ENCODE results near the gene CENPW. TPM values are rescaled to one million over a fixed set of nuclear protein-coding genes. Genes with fewer than 3 reads are reported as not detected.

Gene CENPW
- total RNA-seq (2014; rRNA removed; shearing (Covaris generic)) (16.5 and 22.4 TPM in 2 replicates), polyA plus RNA-seq (2016; fragmentation: Nextera tagmentation; extraction: Ambion mirVana) (303 and 340 TPM in 2 replicates)
- long read RNA-seq, transcript CENPW-201 (3 exons, 528 nt): minor isoform, 5 of 54 reads
- long read RNA-seq, transcript CENPW-203 (3 exons, 750 nt): major isoform, 48 of 54 reads
- long read RNA-seq, partial matches to known transcripts: 0 of 54 reads
- long read RNA-seq, other reads (novel, unspliced or antisense): 1 of 54 reads

DNA sequence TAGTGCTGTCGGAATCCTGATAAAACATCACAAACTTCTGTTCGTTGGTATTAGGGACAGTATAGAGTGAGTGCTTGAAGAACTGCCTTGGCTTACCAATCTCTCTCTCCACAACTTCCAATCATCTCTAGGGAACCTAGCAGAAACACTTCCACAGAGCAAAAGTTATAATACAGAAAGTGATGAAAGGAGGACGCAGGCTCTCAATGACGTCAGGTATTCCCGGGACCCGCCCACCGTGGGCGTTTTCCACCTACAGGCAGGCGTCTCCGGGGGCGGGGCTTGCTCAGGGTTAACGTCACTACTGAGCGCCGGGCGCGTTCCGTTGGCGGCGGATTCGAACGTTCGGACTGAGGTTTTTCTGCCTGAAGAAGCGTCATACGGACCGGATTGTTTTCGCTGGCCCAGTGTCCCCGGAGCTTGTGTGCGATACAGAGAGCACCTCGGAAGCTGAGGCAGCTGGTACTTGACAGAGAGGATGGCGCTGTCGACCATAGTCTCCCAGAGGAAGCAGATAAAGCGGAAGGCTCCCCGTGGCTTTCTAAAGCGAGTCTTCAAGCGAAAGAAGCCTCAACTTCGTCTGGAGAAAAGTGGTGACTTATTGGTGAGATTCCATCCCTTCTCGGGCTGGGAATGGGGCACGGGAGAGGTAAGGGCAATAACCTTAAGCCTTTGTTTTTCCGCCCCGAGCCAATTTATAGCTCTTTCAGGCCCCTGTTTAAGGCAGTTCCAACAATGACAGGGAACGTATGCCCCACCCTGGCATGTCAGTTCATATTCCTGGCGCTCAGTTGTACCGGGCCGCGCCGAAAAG is at the start of gene CENPW:
Gene CENPW, plus strand, starts transcription at position 320 of the 814 bp plus-strand sequence. Its CDS starts 159 bp downstream, at position 479.
- H3K27me3 ChIP-seq (ENCODE audit: insufficient read depth): no peaks in the 10 kb centered on the region
- H3K4me2 ChIP-seq: peak within 1 kb of the TSS; percentile 87
- peak; percentile 93 for ATAC-seq
- peaks cover 46% of the 10 kb centered on the region for H3K79me2 ChIP-seq (replicated peaks; ENCODE audit: insufficient read depth)
- peaks cover 32% of the 10 kb centered on the region for H3K4me1 ChIP-seq (ENCODE audit: insufficient read depth)
- DNase-seq (ENCODE audit: low spot score): peak; percentile 98
- peak within 1 kb of the TSS; percentile 11; the same call in 1 of the 2 replicates for H2AFZ ChIP-seq
- H3K36me3 Mint-ChIP-seq (ENCODE audit: low read depth): no peaks in the 10 kb centered on the region
- no peaks in the 10 kb centered on the region for H3K36me3 ChIP-seq (ENCODE audit: insufficient read depth)
- no peaks in the 10 kb centered on the region for H3K9me3 Mint-ChIP-seq
- peaks cover 4% of the 10 kb centered on the region; the same call in 1 of the 2 replicates for H3F3A ChIP-seq (replicated peaks; ENCODE audit: low read depth)
- H3K4me3 ChIP-seq: peak within 1 kb of the TSS; percentile 77
- H4K20me1 ChIP-seq (replicated peaks; ENCODE audit: insufficient read depth): no peaks in the 10 kb centered on the region
- peaks cover 21% of the 10 kb centered on the region for H3K4me1 Mint-ChIP-seq
- H3K27ac ChIP-seq (ENCODE audit: low read depth): peak within 1 kb of the TSS; percentile 91
- H3K9me2 ChIP-seq (ENCODE audit: insufficient read depth): no peaks in the 10 kb centered on the region
- no peak within 1 kb of the TSS for H3K27ac Mint-ChIP-seq
- H3K4me3 Mint-ChIP-seq: no peak within 1 kb of the TSS
- peak; percentile 87 for TF ChIP-seq POLR2AphosphoS5 (IDR thresholded peaks at IDR 0.05; ENCODE audit: low read depth)
- TF ChIP-seq CREB1 (CRISPR knock-in tag; IDR thresholded peaks at IDR 0.05; ENCODE audit: low read depth): peak; percentile 98
- TF ChIP-seq ZNF114 (CRISPR knock-in tag; IDR thresholded peaks at IDR 0.05): no peak
- TF ChIP-seq, protein P1, sequence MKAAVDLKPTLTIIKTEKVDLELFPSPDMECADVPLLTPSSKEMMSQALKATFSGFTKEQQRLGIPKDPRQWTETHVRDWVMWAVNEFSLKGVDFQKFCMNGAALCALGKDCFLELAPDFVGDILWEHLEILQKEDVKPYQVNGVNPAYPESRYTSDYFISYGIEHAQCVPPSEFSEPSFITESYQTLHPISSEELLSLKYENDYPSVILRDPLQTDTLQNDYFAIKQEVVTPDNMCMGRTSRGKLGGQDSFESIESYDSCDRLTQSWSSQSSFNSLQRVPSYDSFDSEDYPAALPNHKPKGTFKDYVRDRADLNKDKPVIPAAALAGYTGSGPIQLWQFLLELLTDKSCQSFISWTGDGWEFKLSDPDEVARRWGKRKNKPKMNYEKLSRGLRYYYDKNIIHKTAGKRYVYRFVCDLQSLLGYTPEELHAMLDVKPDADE (IDR thresholded peaks at IDR 0.05): peak; percentile 50; the same call in 1 of the 2 replicates
- H3K27me3 Mint-ChIP-seq (ENCODE audit: insufficient read depth, low read depth, poor library complexity): no peaks in the 10 kb centered on the region

DNA sequence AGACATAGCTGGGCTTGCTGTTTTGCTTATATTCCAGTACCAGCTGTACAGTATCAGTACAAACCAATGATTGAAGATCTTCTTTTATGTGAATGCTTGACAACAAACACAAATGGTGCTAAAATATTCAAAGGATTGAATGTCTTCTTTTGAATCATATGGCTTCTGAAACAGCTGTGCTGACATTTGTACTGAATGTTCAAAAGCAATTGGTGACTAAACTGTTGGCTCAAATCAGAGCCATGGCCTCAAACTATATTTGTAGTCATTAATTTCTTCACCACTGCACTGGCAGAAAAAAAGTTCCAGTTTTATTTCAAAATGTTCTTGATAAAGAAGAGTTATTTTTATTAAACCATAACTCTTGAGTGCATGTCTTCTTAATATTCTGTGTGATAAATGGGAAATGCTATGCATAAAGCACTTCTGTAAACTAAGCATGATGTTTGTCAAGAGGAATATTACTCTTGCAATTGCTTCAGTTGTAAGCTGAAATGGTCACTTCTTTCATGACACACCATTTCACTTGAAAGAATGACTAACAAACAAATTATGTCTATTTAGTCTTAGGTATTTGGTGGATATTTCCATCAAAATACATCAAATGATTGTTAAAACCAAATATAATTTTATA is 45.9 kb upstream of the CENPW start:
- Histone ChIP-seq H3K4me1 (ENCODE audit: insufficient read depth) (no peaks in the 10 kb centered on the region), H3K9me2 (ENCODE audit: insufficient read depth) (peaks cover 6% of the 10 kb centered on the region; the same call in 1 of the 2 replicates), H3K4me2 (no peak overlapping the region), H3K27me3 (ENCODE audit: insufficient read depth) (no peaks in the 10 kb centered on the region), H3F3A (replicated peaks; ENCODE audit: low read depth) (no peaks in the 10 kb centered on the region), H2AFZ (no peak overlapping the region), H3K36me3 (ENCODE audit: insufficient read depth) (no peaks in the 10 kb centered on the region), H4K20me1 (replicated peaks; ENCODE audit: insufficient read depth) (no peaks in the 10 kb centered on the region), H3K4me3 (no peak overlapping the region), H3K79me2 (replicated peaks; ENCODE audit: insufficient read depth) (no peaks in the 10 kb centered on the region), H3K27ac (ENCODE audit: low read depth) (no peak overlapping the region)
- DNase-seq (ENCODE audit: low spot score): no peak
- H3K27me3 Mint-ChIP-seq (ENCODE audit: insufficient read depth, low read depth, poor library complexity): peaks cover 2% of the 10 kb centered on the region
- no peaks in the 10 kb centered on the region for H3K4me1 Mint-ChIP-seq
- no peaks in the 10 kb centered on the region for H3K36me3 Mint-ChIP-seq (ENCODE audit: low read depth)
- ATAC-seq: no peak
- TF ChIP-seq ZNF331 (CRISPR knock-in tag; IDR thresholded peaks at IDR 0.05; ENCODE audit: low read depth): no peak
- TF ChIP-seq STAT1 (IDR thresholded peaks at IDR 0.05; ENCODE audit: unreplicated experiment): no peak
- TF ChIP-seq, protein P1 (IDR thresholded peaks at IDR 0.05): no peak
- TF ChIP-seq EZH2 (IDR thresholded peaks at IDR 0.05; ENCODE audit: low read depth, unreplicated experiment): no peak
- H3K9me3 Mint-ChIP-seq: no peaks in the 10 kb centered on the region
- no peak overlapping the region for H3K27ac Mint-ChIP-seq
- H3K4me3 Mint-ChIP-seq: no peak overlapping the region
